SK-N-SH (cell line): Measurements from ENCODE around the gene NME2.

ENCODE experiments used
- CTCF ChIP-seq: fragments of 200-600 bp; sonication (generic); IDR thresholded peaks from 2 replicates; pipeline ENCODE4 v1.6.1; 2017; ENCODE audit warnings: antibody characterized with exemption, mild to moderate bottlenecking, moderate library complexity
- POLR2AphosphoS5 ChIP-seq: IDR thresholded peaks from 2 replicates; pipeline ENCODE4 v1.6.1; 2012; ENCODE audit warnings: low read depth, low read length
- REST ChIP-seq: IDR thresholded peaks from 2 replicates; pipeline ENCODE4 v1.6.1; 2012; ENCODE audit warnings: mild to moderate bottlenecking, low read depth, low read length, moderate library complexity

- TF ChIP-seq REST = no peak
- TF ChIP-seq POLR2AphosphoS5 = no peak
- no peak for TF ChIP-seq CTCF
Measured at GRCh38 chr17:51170736-51171135, 4.5 kb downstream of the NME2 start.
